ENCODE results near the gene BTBD1. TPM values are rescaled to one million over a fixed set of nuclear protein-coding genes. Genes with fewer than 3 reads are reported as not detected.

The BTBD1 gene
- total RNA-seq, result 33.3 TPM

- peak; percentile 98 for ATAC-seq
These were observed at the start of gene BTBD1 for GRCh38 chr15:83066734-83067637. Gene BTBD1, minus strand, starts transcription at chr15:83067252. Its CDS starts 101 bp downstream, at chr15:83067151.

GRCh38 chr15:83115831-83116565 lies 48.9 kb upstream of the BTBD1 start:
- ATAC-seq, result no peak

- ATAC-seq, result no peak
These were observed 48.4 kb upstream of the BTBD1 start for GRCh38 chr15:83115410-83115809.

GRCh38 chr15:83114856-83115255 lies 47.8 kb upstream of the BTBD1 start:
- ATAC-seq, result no peak

GRCh38 chr15:83113881-83114674 lies 47.0 kb upstream of the BTBD1 start:
- ATAC-seq, result no peak

- ATAC-seq, result no peak
These were observed 45.9 kb upstream of the BTBD1 start for GRCh38 chr15:83112956-83113299.

- peak; percentile 19 for ATAC-seq
These were observed 45.3 kb upstream of the BTBD1 start for GRCh38 chr15:83112233-83112955.

- ATAC-seq, result no peak
These were observed 44.1 kb upstream of the BTBD1 start for GRCh38 chr15:83111149-83111548.

GRCh38 chr15:83110381-83110780 lies 43.3 kb upstream of the BTBD1 start:
- ATAC-seq, result no peak

- ATAC-seq, result no peak
These were observed 42.5 kb upstream of the BTBD1 start for GRCh38 chr15:83109532-83109931.

- ATAC-seq, result peak; percentile 62
These were observed 41.5 kb upstream of the BTBD1 start for GRCh38 chr15:83108266-83109219.

GRCh38 chr15:83107841-83108181 lies 40.8 kb upstream of the BTBD1 start:
- no peak for ATAC-seq

GRCh38 chr15:83106994-83107840 lies 40.2 kb upstream of the BTBD1 start, which contains the start of gene TM6SF1:
Gene TM6SF1, plus strand, starts transcription at chr15:83107645. Its CDS starts 36 bp downstream, at chr15:83107681.
- peak; percentile 35 for ATAC-seq

GRCh38 chr15:83105440-83105839 lies 38.4 kb upstream of the BTBD1 start:
- no peak for ATAC-seq

- no peak for ATAC-seq
These were observed 37.1 kb upstream of the BTBD1 start for GRCh38 chr15:83104141-83104540.

- ATAC-seq, result no peak
These were observed 35.3 kb upstream of the BTBD1 start for GRCh38 chr15:83102346-83102745.

- no peak for ATAC-seq
These were observed 33.1 kb upstream of the BTBD1 start for GRCh38 chr15:83100097-83100646.

- no peak for ATAC-seq
These were observed 32.2 kb upstream of the BTBD1 start for GRCh38 chr15:83099290-83099689.

GRCh38 chr15:83098079-83098478 lies 31.0 kb upstream of the BTBD1 start:
- no peak for ATAC-seq

- ATAC-seq, result no peak
These were observed 27.5 kb upstream of the BTBD1 start for GRCh38 chr15:83094583-83094982.

All from esophagus mucosa (tissue), 1 donor.